ENCODE measurements around the gene OPA1. TPM values are rescaled to one million over a fixed set of nuclear protein-coding genes. Genes with fewer than 3 reads are reported as not detected.

Gene OPA1
- total RNA-seq, 3 donors from 2014 or later: 65.7 to 79.7 (median 72.8) TPM

DNA sequence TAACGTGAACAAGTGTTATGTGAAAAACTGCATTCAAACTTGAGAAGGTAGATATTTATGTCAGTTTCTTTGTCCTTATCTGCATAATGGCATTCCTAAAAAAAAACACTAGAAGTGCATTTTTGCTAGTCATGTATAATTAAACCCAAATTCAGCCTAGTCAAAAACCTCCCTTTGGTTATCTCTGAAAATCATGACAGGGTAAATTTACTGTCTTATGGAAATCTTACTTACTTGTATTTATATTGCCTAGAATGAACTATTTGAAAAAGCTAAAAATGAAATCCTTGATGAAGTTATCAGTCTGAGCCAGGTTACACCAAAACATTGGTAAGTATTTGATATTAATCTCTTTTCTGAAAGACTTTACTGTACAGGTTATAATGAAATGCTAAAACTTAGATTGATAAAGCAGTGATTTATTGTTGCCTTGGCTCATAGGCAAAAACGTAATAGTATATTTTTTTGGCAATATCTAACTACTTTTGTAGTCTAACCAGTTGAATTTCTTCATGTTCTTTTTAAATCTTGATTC lies 55.6 kb downstream of the OPA1 start:
- ATAC-seq (no peak), DNase-seq (no peak)
- H3K9me3 Mint-ChIP-seq: no peaks in the 10 kb centered on the region
- no peaks in the 10 kb centered on the region for H3K4me1 Mint-ChIP-seq (ENCODE audit: low read depth)
- peaks cover 47% of the 10 kb centered on the region for H3K36me3 Mint-ChIP-seq (ENCODE audit: insufficient read depth)
- no peak overlapping the region for H3K4me3 Mint-ChIP-seq
- no peaks in the 10 kb centered on the region for H3K27me3 Mint-ChIP-seq (ENCODE audit: low read depth)

DNA sequence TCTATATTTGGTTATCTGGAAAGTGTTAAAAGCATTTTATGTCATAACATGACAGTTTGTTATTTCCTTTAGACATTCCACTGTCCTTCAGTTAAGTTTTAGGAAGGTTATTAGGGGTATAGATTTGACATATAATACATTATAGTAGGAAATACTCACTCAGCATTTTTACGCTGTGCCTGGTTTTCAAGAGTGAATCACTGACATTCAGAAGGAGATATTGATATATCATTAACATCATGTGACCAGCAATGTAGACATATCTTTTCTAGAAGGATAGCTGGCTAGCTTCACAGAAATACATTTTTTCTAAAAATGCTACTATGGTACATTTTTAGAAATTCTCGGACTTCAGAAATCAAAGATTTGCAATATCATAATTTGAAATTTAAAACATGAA lies 57.6 kb downstream of the OPA1 start:
- no peaks in the 10 kb centered on the region for H3K9me3 Mint-ChIP-seq
- no peaks in the 10 kb centered on the region for H3K27me3 Mint-ChIP-seq (ENCODE audit: low read depth)
- H3K4me1 Mint-ChIP-seq (ENCODE audit: low read depth): no peaks in the 10 kb centered on the region
- no peak overlapping the region for H3K4me3 Mint-ChIP-seq
- ATAC-seq: no peak
- peaks cover 44% of the 10 kb centered on the region for H3K36me3 Mint-ChIP-seq (ENCODE audit: insufficient read depth)
- no peak for DNase-seq

DNA sequence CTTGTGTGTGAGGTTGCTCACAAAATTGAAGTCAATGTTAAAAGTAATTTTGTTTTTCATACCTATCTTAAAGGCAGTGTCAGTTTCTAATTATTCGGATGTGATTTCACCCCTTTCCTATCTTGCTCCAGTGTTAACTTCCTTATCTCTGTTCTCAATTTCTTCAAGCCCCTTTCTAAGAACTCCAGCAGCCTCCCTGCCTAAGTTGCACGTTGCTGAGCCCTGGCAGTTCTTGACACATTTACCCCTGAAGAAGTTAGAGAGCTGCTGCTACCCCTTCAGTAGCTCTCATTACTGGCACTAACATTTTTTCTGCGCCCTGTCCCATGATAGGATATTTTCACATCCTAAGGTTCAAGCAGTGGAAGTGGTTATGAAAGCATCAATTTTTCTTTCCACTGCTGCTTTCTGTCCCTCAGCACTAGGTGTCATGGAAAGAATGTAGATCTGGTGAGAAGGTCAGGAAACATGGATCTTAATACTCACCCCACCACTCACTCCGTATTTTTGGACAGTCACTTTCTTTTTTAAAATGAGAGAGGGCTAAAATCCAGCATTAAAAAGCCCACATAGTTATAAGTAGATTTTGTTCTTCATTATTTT lies 62.9 kb downstream of the OPA1 start:
- no peaks in the 10 kb centered on the region for H3K4me1 Mint-ChIP-seq (ENCODE audit: low read depth)
- ATAC-seq (no peak), DNase-seq (no peak)
- no peaks in the 10 kb centered on the region for H3K27me3 Mint-ChIP-seq (ENCODE audit: low read depth)
- H3K36me3 Mint-ChIP-seq (ENCODE audit: insufficient read depth): peaks cover 45% of the 10 kb centered on the region
- no peak overlapping the region for H3K4me3 Mint-ChIP-seq
- H3K9me3 Mint-ChIP-seq: no peaks in the 10 kb centered on the region

DNA sequence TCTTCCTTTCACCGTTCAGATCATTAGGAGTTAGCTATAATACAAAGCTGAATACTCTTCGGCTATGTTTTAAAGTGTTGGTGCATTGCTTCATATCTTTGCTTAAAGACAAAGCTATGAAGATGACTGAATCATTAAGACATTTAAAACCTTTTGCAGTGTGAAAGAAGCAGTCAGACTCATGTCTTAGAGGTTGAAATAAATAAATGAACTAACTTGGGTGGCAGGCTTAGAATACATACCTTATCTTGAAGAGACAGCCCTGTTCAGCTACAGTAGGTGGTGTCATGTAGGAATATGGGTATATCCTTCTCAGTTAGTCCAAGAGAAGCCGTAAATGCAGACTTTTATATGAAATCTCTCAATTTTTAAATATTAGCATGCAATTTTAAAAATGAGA lies 63.4 kb downstream of the OPA1 start:
- Mint-ChIP-seq H3K27me3 (ENCODE audit: low read depth) (no peaks in the 10 kb centered on the region), H3K9me3 (no peaks in the 10 kb centered on the region), H3K36me3 (ENCODE audit: insufficient read depth) (peaks cover 47% of the 10 kb centered on the region), H3K4me1 (ENCODE audit: low read depth) (no peaks in the 10 kb centered on the region), H3K4me3 (no peak overlapping the region)
- ATAC-seq (no peak), DNase-seq (no peak)

DNA sequence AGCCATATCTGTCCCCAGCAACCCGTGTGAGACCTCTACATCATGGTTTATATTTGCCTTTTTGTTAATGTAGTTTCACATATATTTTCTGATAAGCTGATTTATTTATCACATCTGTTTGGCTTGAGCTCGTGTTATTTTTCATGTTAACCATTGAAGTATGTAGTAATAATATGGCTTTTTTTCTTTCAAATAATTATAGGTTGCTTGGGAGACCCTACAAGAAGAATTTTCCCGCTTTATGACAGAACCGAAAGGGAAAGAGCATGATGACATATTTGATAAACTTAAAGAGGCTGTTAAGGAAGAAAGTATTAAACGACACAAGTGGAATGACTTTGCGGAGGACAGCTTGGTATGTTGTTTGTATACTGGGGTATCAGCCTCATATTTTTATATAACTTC lies 63.9 kb downstream of the OPA1 start:
- Mint-ChIP-seq H3K4me3 (no peak overlapping the region), H3K9me3 (no peaks in the 10 kb centered on the region), H3K27me3 (ENCODE audit: low read depth) (no peaks in the 10 kb centered on the region), H3K36me3 (ENCODE audit: insufficient read depth) (peaks cover 48% of the 10 kb centered on the region), H3K4me1 (ENCODE audit: low read depth) (no peaks in the 10 kb centered on the region)
- ATAC-seq (no peak), DNase-seq (no peak)

DNA sequence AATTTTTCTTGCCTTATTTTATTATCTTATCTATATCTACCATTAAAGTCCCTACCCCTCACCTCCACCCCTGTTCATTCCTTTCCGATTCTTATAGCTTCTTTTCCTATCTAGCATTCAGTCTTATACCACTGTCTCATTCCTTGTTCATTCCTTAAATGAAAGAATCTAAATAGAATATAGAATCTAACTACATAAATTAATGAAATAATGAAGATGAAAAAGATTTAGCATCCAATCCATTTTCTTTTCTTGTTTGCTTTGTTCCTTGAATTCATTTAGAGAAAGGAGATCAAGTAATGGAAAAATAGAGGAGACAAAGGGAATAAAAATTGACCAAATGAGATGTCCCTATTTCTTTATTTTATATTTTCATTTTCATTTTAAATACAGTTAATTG lies 67.2 kb downstream of the OPA1 start:
- Mint-ChIP-seq H3K4me1 (ENCODE audit: low read depth) (no peaks in the 10 kb centered on the region), H3K9me3 (no peaks in the 10 kb centered on the region), H3K27me3 (ENCODE audit: low read depth) (no peaks in the 10 kb centered on the region), H3K36me3 (ENCODE audit: insufficient read depth) (peaks cover 42% of the 10 kb centered on the region), H3K4me3 (no peak overlapping the region)
- ATAC-seq: no peak
- no peak for DNase-seq

DNA sequence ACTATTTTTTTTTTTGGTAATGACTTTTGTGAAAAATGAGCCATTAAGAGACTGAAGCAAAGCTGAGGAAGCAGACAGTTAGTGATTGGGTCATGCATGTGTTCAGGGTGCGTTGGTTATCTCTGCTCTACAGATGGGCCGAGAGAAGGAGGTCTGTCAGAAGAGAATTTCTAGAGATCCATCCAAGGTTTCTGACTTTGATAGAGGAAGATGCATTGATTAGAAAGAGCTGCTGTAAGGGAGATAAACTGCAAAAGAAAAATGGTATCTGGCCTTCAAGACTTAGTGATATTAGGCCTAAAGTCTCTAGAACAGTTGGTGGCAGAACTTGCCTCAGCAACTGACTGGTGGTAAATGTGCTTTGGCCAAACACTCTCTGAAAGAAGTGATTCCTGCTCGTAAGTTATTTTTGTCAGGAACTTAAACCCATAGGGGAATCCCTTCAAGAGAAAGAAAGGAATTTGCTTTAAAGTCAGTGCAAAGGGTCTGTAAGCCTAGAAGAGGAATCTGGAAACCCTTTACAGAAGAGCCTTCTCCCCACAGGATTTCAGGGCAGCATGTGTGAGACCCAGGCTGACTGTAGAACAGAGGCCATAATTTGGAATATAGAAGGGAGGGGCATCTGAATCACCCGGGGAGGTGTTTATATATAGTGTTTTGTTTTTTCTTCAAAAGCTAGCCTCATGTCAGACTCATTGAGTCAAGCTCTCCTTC lies 67.8 kb downstream of the OPA1 start:
- peaks cover 39% of the 10 kb centered on the region for H3K36me3 Mint-ChIP-seq (ENCODE audit: insufficient read depth)
- H3K27me3 Mint-ChIP-seq (ENCODE audit: low read depth): no peaks in the 10 kb centered on the region
- H3K4me1 Mint-ChIP-seq (ENCODE audit: low read depth): no peaks in the 10 kb centered on the region
- DNase-seq (no peak), ATAC-seq (no peak)
- no peaks in the 10 kb centered on the region for H3K9me3 Mint-ChIP-seq
- no peak overlapping the region for H3K4me3 Mint-ChIP-seq

DNA sequence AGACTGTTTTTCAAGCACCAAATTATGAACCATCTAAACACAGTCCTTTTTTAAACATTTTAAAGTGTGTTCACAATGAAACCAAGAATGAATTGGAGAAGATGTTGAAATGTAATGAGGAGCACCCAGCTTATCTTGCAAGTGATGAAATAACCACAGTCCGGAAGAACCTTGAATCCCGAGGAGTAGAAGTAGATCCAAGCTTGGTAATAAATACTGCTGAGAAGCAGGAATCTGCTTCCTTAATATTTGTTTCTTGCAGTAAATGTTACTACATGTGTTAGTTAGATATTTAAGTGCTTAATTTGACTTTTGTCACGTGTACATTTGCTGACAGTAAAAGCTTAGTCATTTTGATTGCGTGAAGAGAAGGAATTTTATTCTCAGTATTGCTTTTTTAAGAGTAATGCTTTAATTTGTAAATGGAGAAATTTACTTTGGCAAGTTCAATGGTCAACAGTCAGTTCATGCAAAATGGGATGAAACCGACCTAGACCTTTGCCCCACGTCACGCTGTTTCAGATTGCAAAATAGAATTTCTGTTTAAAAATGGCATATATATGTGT lies 69.8 kb downstream of the OPA1 start:
- H3K36me3 Mint-ChIP-seq (ENCODE audit: insufficient read depth): peaks cover 32% of the 10 kb centered on the region
- no peak for DNase-seq
- H3K9me3 Mint-ChIP-seq: no peaks in the 10 kb centered on the region
- no peak overlapping the region for H3K4me3 Mint-ChIP-seq
- H3K27me3 Mint-ChIP-seq (ENCODE audit: low read depth): no peaks in the 10 kb centered on the region
- H3K4me1 Mint-ChIP-seq (ENCODE audit: low read depth): no peaks in the 10 kb centered on the region
- no peak for ATAC-seq

DNA sequence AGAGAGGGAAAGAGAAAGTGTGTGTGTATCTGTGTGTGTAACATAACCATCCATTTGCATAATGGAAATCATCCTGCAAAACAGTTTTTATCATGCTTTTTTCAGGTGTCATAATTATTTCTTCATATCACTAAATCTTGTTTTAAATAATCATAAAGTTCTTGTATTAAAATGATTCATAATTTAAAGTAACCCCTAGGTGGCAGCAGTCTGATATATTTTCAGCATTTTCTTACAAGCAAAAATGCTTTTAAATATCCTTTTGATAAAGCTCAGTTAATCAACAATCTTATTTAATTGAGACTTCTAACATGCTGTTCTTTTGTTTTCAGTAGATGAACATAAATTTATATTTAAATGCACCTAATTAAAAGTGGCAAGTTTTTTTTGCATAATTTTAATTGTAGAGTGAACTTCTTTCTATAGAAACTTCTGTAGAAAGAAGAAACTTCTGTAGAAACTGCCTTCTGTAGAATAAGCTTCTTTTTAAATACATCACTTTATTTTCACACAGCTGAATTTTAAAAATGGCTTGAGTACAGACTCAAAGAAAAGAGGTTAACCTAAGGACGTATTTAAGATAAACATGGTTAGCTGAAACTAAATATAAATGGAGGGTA lies 72.5 kb downstream of the OPA1 start:
- no peak for DNase-seq
- ATAC-seq: no peak
- H3K36me3 Mint-ChIP-seq (ENCODE audit: insufficient read depth): peaks cover 37% of the 10 kb centered on the region
- H3K27me3 Mint-ChIP-seq (ENCODE audit: low read depth): no peaks in the 10 kb centered on the region
- H3K4me3 Mint-ChIP-seq: no peak overlapping the region
- no peaks in the 10 kb centered on the region for H3K9me3 Mint-ChIP-seq
- H3K4me1 Mint-ChIP-seq (ENCODE audit: low read depth): no peaks in the 10 kb centered on the region

DNA sequence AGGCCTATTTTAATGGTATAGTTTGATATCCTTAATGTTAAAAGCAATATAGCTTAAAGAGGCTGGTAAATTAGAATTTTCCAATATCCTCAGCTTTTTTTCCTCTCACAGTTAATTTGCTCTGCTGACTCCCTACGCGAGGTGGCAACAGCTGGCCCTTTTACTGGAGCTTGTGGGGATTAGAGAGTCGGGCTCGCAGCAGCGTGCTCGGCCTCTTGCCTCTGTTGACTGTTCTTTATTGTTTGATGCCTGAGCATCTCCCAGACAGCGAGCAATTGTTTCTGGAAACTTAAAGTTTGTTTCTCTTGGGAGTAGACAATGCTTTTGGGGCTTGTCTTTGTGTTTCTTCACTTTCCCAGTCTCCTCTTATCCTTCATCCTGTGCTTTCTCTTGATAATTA lies 80.8 kb downstream of the OPA1 start:
- peaks cover 43% of the 10 kb centered on the region for H3K36me3 Mint-ChIP-seq (ENCODE audit: insufficient read depth)
- peaks cover 7% of the 10 kb centered on the region for H3K4me1 Mint-ChIP-seq (ENCODE audit: low read depth)
- no peak overlapping the region for H3K4me3 Mint-ChIP-seq
- no peak for DNase-seq
- no peaks in the 10 kb centered on the region for H3K9me3 Mint-ChIP-seq
- H3K27me3 Mint-ChIP-seq (ENCODE audit: low read depth): no peaks in the 10 kb centered on the region
- no peak for ATAC-seq

DNA sequence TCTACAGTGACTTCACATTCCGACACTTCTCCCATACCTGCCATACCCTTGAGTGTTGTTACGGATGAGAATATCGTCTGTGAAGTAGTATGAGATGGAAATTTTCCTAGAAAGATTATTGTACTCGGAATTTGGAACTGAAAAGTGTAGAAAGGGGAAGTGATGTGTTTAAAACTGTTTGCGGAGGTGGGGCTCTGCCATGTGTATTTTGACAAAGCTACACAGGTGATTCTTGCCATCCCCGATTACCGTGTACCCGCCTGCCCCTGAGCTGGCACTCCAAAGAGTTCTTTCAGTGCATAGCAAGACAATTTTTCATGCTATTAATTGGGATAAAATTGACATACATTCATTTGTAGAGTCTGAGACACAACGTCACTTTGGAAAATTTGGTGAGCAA lies 81.7 kb downstream of the OPA1 start:
- Mint-ChIP-seq H3K4me1 (ENCODE audit: low read depth) (peaks cover 7% of the 10 kb centered on the region), H3K4me3 (no peak overlapping the region), H3K9me3 (no peaks in the 10 kb centered on the region), H3K36me3 (ENCODE audit: insufficient read depth) (peaks cover 37% of the 10 kb centered on the region), H3K27me3 (ENCODE audit: low read depth) (no peaks in the 10 kb centered on the region)
- ATAC-seq (no peak), DNase-seq (no peak)

DNA sequence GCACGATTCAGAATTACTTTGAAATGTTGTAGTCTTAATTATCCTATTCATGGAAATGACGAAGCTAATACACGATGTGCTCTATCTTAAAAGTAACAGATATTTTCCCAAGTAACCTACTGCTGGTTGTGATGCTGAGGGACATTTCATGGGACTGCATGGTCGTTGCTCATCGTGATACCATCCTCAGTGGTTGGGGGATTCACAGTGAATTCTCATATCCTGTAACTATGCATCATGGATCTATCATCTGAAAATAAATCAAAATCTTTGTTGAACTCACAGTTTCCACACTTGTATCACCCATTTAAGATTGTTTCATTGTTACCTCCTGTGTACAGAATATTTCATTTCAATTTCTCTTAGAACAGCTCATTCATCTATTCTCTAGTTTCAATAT lies 84.7 kb downstream of the OPA1 start:
- no peaks in the 10 kb centered on the region for H3K27me3 Mint-ChIP-seq (ENCODE audit: low read depth)
- peak; percentile 62 to 84 for ATAC-seq
- no peak for DNase-seq
- H3K9me3 Mint-ChIP-seq: no peaks in the 10 kb centered on the region
- H3K4me1 Mint-ChIP-seq (ENCODE audit: low read depth): peaks cover 7% of the 10 kb centered on the region
- peaks cover 33% of the 10 kb centered on the region for H3K36me3 Mint-ChIP-seq (ENCODE audit: insufficient read depth)
- no peak overlapping the region for H3K4me3 Mint-ChIP-seq

DNA sequence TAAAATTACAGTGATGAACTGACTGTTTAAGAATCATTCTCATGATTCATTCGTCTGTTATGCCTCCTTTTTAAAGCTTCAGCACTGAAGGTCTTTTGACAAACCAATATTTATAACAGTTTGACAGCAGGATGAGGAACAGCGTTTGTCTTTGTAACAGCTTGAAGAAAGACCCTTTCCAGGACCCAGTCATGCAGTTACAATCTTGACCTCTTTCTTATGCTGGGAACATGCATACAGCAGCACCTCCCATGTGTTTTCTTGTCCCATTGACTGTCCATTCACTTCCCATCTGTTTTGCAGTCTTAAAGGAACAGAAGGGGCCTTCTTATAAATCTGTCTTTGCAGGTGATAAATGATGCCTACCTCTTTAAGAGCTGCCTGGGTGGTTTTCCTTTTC lies 87.2 kb downstream of the OPA1 start:
- H3K9me3 Mint-ChIP-seq: no peaks in the 10 kb centered on the region
- peaks cover 7% of the 10 kb centered on the region for H3K4me1 Mint-ChIP-seq (ENCODE audit: low read depth)
- peaks cover 27% of the 10 kb centered on the region for H3K36me3 Mint-ChIP-seq (ENCODE audit: insufficient read depth)
- DNase-seq: no peak
- no peak overlapping the region for H3K4me3 Mint-ChIP-seq
- ATAC-seq: no peak
- H3K27me3 Mint-ChIP-seq (ENCODE audit: low read depth): no peaks in the 10 kb centered on the region

DNA sequence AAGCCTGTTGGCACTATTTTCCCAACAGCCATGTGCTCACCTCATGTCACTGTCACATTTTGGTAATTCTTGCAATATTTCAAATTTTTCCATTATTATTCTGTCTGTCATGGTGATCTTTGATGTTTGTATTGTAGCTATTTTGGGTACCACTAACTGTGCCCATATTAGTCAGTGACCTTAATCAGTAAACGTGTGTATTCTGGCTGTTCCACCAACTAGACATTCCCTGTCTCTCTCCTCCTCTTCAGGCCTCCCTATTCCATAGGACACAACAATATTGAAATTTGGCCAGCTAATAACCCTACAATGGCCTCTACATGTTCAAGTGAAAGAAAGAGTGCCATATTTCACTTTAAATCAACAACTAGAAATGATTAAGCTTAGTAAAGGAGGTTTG lies 88.6 kb downstream of the OPA1 start:
- ATAC-seq: no peak
- Mint-ChIP-seq H3K4me3 (no peak overlapping the region), H3K36me3 (ENCODE audit: insufficient read depth) (peaks cover 16% of the 10 kb centered on the region)

More for the DNA sequence above, 88.6 kb downstream of the OPA1 start:
- DNase-seq: no peak
- Mint-ChIP-seq H3K4me1 (ENCODE audit: low read depth) (peaks cover 5% of the 10 kb centered on the region), H3K9me3 (no peaks in the 10 kb centered on the region), H3K27me3 (ENCODE audit: low read depth) (no peaks in the 10 kb centered on the region)

Measured in activated T-cell treated with anti-CD3 and anti-CD28 coated beads, Interleukin-2, amount 50 U/mL, for 4 hours (primary cell).